ENCODE results near the gene CLDN1. TPM values are rescaled to one million over a fixed set of nuclear protein-coding genes. Genes with fewer than 3 reads are reported as not detected.

The CLDN1 gene
- total RNA-seq, 1 experiment from 2014 or later: 27.1 TPM

- TF ChIP-seq EZH2 (IDR thresholded peaks at IDR 0.05; ENCODE audit: low read depth) (no peak), CTCF (conservative IDR thresholded peaks at IDR 0.05) (no peak)
- no peak overlapping the region for H3K4me3 ChIP-seq
- peaks cover 17% of the 10 kb centered on the region for H3K4me1 ChIP-seq (replicated peaks; ENCODE audit: insufficient read depth)
- no peaks in the 10 kb centered on the region for H3K9me2 ChIP-seq (ENCODE audit: insufficient read depth)
- no peaks in the 10 kb centered on the region for H3F3A ChIP-seq (ENCODE audit: insufficient read depth, low read depth)
- BruUV-seq (replicated peaks): no TSS peak
- no peak overlapping the region for H3K4me2 ChIP-seq
- H3K79me2 ChIP-seq (ENCODE audit: low read depth): no peaks in the 10 kb centered on the region
- ChIA-PET CTCF (no interaction called here), POLR2A (ENCODE audit: unreplicated experiment) (no interaction called here)
- no peaks in the 10 kb centered on the region for H3K27me3 ChIP-seq (ENCODE audit: insufficient read depth, low read depth)
- no peak overlapping the region for H2AFZ ChIP-seq
- no peak for DNase-seq
- no peak overlapping the region for H3K27ac ChIP-seq
- H3K36me3 ChIP-seq (ENCODE audit: low read depth): no peaks in the 10 kb centered on the region
- intact Hi-C loops (cut with micrococcal nuclease; ENCODE audit: unreplicated experiment): no loop called here
- H4K20me1 ChIP-seq (ENCODE audit: insufficient read depth): no peaks in the 10 kb centered on the region
- no peaks in the 10 kb centered on the region for H3K9me3 ChIP-seq (ENCODE audit: insufficient read depth, low read depth)
These were observed 40.0 kb upstream of the CLDN1 start for GRCh38 chr3:190362258-190362657.

GRCh38 chr3:190361791-190362190 lies 39.5 kb upstream of the CLDN1 start:
- no peaks in the 10 kb centered on the region for H3K79me2 ChIP-seq (ENCODE audit: low read depth)
- no peaks in the 10 kb centered on the region for H3K36me3 ChIP-seq (ENCODE audit: low read depth)
- H3K4me2 ChIP-seq: no peak overlapping the region; the same call in 1 of the 2 replicates
- no peaks in the 10 kb centered on the region for H3K9me2 ChIP-seq (ENCODE audit: insufficient read depth)
- no TSS peak for BruUV-seq (replicated peaks)
- no peak for TF ChIP-seq EZH2 (IDR thresholded peaks at IDR 0.05; ENCODE audit: low read depth)
- no peak for TF ChIP-seq CTCF (conservative IDR thresholded peaks at IDR 0.05)
- H3K4me3 ChIP-seq: no peak overlapping the region
- no peaks in the 10 kb centered on the region for H4K20me1 ChIP-seq (ENCODE audit: insufficient read depth)
- no peaks in the 10 kb centered on the region for H3F3A ChIP-seq (ENCODE audit: insufficient read depth, low read depth)
- H2AFZ ChIP-seq: peak overlapping the region; percentile 34; the same call in 1 of the 2 replicates
- intact Hi-C loops (cut with micrococcal nuclease; ENCODE audit: unreplicated experiment): no loop called here
- DNase-seq: no peak
- ChIA-PET CTCF (no interaction called here), POLR2A (ENCODE audit: unreplicated experiment) (no interaction called here)
- H3K9me3 ChIP-seq (ENCODE audit: insufficient read depth, low read depth): no peaks in the 10 kb centered on the region
- H3K4me1 ChIP-seq (replicated peaks; ENCODE audit: insufficient read depth): peaks cover 17% of the 10 kb centered on the region
- H3K27ac ChIP-seq: no peak overlapping the region
- H3K27me3 ChIP-seq (ENCODE audit: insufficient read depth, low read depth): no peaks in the 10 kb centered on the region

- no peaks in the 10 kb centered on the region for H3K79me2 ChIP-seq (ENCODE audit: low read depth)
- no peak overlapping the region for H3K4me3 ChIP-seq
- TF ChIP-seq CTCF (conservative IDR thresholded peaks at IDR 0.05) (no peak), EZH2 (IDR thresholded peaks at IDR 0.05; ENCODE audit: low read depth) (no peak)
- no peaks in the 10 kb centered on the region for H3K9me2 ChIP-seq (ENCODE audit: insufficient read depth)
- intact Hi-C loops (cut with micrococcal nuclease; ENCODE audit: unreplicated experiment): no loop called here
- DNase-seq: no peak
- H3K36me3 ChIP-seq (ENCODE audit: low read depth): no peaks in the 10 kb centered on the region
- peak overlapping the region; percentile 63 for H2AFZ ChIP-seq
- no peak overlapping the region for H3K27ac ChIP-seq
- H3K27me3 ChIP-seq (ENCODE audit: insufficient read depth, low read depth): no peaks in the 10 kb centered on the region
- no peaks in the 10 kb centered on the region for H3F3A ChIP-seq (ENCODE audit: insufficient read depth, low read depth)
- H3K4me1 ChIP-seq (replicated peaks; ENCODE audit: insufficient read depth): peaks cover 10% of the 10 kb centered on the region; the same call in 1 of the 2 replicates
- no TSS peak for BruUV-seq (replicated peaks)
- H3K9me3 ChIP-seq (ENCODE audit: insufficient read depth, low read depth): no peaks in the 10 kb centered on the region
- POLR2A ChIA-PET (ENCODE audit: unreplicated experiment): no interaction called here
- CTCF ChIA-PET: no interaction called here
- no peaks in the 10 kb centered on the region for H4K20me1 ChIP-seq (ENCODE audit: insufficient read depth)
- no peak overlapping the region for H3K4me2 ChIP-seq
These were observed 38.0 kb upstream of the CLDN1 start for GRCh38 chr3:190360228-190360627.
